Myocyte (in vitro differentiated cells): ENCODE data around the gene SPIRE2. TPM values are rescaled to one million over a fixed set of nuclear protein-coding genes. Genes with fewer than 3 reads are reported as not detected.
"Not testable (repeated sequence)": the region's sequence is repeated elsewhere in the genome, so short reads cannot be mapped to it uniquely, and the experiment has no call there.

Experiments used
- DNase-seq: peaks from one replicate; pipeline ENCODE4 v3.0.0-alpha.2; 2012; ENCODE audit warnings: low read depth
- total RNA-seq: library from RNA; depleted of rRNA; stranded (reverse); fragments of >200 nt; gene quantifications from 2 replicates; pipeline ENCODE4 v1.2.3, GENCODE V29; 2014

SPIRE2 gene
- total RNA-seq, 1 donor from 2014 or later = 2.3 TPM

DNA sequence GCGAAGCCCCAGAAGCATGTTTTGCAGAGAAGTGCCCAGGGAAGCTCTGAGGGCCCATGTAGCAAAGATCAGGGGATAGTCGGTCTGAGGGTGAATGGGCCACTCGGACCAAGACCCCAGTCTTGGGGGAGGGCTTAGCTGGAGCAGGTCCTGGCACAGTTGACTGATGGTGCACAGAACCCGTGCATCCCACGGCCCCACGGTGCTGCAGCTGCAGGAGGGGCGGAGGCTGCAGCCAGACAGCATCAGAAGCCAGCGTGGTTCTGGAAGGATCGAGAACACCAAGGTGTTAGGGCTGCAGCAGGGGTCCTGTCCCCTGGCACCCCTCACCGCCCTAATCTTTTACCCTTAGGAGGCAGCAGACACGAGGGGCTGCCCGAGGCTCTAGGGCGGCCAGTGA is 83.9 kb downstream of the SPIRE2 start:
- DNase-seq = no peak

DNA sequence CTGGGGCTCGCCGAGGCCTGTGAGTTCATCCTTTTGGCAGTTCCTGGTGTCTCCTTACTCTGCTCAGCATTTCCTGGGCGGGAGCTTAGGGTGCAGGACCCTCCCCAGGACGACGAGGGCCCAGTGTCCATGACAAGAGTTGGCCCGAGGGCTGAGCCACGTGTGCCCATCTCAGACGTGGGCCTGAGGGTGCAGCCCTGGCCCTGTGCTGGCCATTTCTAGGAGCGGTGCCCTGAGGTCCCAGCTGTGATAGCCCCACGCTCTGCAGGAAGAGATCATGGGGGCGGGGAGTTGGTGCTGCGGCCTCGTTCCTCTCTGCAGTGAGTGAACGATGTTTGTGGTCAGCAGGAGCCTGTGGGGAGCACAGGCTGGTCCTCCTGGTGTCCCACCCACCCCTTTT is 84.4 kb downstream of the SPIRE2 start:
- no peak for DNase-seq

DNA sequence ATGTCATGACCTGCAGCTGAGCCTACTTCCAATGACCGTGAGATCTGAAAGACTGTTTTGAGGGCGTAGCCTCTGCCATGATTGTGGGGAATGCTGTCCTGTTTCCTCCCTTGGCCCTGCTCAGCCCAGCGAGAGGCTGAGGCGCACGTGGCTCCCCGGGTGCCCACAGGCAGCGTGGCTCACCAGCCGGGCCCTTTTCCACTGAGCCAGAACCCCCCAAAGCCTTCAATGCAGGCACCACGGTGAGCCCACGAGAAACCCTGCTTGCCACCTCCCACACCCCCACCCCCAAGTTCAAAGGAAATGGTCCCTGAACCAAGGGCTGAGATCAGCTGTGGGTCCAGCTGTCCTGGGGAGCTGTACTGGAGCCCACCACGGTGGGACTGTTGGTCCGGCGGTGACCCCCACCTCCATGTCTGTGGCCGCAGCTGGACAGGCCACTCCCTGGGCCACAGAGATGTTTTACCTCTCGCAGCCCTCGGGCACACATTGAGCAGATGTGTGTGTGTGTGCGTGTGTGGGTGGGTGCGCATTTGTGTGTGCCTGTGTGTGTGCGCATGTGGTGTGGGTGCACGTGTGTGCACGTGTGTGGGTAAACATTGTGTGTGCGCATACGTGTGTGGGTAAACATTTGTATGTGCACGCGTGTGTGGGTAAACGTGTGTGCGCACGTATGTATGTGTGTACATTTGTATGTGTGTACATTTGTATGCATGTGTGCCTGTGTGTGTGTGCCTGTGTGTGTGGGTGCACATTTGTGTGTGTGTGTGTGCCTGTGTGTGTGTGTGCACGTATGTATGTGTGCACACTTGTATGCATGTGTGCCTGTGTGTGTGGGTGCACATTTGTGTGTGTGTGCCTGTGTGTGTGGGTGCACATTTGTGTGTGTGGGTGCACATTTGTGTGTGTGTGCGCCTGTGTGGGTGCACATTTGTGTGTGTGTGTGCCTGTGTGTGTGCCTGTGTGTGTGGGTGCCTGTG is 85.4 kb downstream of the SPIRE2 start:
- DNase-seq = no peak

DNA sequence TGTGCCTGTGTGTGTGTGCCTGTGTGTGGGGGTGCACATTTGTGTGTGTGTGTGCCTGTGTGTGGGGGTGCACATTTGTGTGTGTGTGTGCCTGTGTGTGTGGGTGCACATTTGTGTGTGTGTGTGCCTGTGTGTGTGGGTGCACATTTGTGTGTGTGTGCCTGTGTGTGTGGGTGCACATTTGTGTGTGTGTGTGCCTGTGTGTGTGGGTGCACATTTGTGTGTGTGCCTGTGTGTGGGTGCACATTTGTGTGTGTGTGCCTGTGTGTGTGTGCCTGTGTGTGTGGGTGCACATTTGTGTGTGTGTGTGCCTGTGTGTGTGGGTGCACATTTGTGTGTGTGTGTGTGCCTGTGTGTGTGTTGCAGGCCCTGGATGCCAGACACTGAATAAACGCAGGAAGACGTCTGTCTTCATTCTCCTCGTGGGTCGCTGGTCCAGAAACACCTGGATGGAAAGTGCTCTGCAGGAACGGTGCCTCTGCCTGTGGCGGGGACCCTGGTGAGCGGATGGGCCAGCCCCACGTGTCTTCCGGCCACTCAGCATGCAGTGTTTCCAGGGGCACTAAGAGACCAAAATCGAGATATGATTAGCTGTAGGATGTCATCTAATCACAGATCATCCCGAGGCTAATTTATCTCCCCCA is 86.5 kb downstream of the SPIRE2 start:
- not testable (repeated sequence) for DNase-seq

DNA sequence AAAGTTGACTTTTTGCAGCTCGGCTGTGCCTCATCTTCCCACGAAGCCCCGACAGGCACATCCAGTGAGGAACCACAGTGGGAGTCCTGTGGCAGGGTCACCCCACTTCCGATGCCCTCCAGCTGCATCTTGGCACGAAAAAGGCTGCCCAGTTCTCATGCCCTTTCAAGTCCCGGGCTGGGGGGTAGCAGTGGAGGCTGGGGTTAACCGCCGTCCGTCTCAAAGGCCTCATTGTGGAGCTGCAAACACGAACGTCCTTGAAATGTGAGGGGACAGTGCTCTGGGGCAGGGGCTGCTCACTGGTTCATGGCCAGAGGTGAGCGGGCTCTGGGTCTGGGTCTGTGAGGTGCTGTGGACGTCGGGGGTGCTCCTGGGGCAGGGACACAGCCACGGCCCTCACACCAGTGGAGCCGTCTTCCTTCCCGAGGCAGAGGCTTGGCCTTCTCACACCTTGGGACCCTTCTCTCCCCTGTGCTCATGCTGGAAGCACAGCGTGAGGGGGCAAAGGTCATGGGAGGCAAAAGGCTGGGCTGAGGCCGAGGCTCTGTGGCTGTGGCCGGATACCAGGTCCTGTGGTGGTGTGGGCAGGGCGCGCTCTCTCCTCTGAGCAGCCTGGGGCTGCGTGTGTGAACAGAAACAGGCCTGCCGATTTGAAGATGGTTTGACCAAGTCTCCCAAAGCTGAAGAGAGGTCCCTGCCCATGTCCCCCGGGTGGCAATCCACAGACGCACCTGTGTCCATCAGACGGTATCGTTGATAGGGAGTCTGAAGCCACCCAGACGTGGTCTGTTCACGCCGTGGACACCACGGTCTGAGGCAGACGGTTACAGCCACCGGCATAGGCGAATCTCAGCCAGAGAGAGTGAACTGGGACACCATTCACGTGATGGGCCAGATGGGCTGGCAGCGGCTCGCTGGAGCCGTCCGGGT is 87.3 kb downstream of the SPIRE2 start:
- DNase-seq = no peak

DNA sequence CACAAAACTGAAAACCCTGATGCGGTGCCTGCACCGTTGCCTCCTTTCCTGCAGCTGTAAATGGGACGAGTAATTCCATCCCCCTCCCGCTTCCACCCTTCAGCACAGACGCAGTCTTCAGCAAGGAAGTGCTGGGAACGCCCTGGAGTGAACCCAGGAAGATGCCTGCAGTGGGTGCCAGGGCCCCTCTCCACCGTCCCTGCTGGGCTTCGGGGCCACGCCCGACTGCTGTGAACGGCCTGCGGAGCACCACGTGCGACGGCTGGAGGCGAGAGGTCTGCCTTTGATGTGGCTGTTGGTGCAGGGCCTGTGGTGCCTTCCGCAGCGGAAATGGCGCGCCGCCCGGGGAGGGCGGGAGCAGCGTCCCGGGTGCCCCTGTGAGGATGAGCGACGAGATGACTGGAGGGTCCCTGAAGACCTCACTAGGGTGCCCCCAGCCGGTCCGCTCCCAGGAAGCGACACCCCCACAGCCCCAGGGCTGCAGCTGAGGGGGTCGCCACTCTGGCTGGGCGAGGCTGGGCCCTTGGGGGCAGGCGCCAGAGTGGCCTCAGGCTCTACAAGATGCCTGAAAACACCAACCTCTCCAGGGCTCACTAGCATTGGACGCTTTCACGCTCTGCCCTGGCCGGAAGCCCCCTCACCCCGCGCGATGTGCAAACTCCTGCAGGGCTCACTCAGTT is 89.6 kb downstream of the SPIRE2 start:
- DNase-seq = peak; percentile 82

DNA sequence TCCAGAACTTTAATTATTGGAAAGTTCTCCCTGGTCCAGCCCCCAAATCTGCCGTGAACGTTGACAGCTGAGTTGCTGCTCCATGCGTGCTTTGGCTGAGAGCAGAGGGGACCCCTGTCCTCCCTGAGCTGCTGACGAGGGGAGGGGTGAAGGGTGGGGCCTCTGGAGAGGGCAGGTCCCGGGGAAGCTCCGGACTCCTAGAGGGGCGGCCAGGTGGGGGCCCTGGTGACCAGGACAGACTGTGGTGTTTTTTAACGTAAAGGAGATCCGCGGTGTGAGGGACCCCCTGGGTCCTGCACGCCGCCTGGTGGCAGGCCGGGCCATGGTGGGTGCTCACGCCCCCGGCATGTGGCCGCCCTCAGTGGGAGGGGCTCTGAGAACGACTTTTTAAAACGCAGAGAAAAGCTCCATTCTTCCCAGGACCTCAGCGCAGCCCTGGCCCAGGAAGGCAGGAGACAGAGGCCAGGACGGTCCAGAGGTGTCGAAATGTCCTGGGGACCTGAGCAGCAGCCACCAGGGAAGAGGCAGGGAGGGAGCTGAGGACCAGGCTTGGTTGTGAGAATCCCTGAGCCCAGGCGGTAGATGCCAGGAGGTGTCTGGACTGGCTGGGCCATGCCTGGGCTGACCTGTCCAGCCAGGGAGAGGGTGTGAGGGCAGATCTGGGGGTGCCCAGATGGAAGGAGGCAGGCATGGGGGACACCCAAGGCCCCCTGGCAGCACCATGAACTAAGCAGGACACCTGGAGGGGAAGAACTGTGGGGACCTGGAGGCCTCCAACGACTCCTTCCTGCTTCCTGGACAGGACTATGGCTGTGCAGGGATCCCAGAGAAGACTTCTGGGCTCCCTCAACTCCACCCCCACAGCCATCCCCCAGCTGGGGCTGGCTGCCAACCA is 90.4 kb downstream of the SPIRE2 start, which contains the start of gene MC1R:
Gene MC1R (plus strand): TSS at position 410 of the 895 bp plus-strand sequence. CDS start 397 bp downstream, at position 807.
- DNase-seq = no peak

DNA sequence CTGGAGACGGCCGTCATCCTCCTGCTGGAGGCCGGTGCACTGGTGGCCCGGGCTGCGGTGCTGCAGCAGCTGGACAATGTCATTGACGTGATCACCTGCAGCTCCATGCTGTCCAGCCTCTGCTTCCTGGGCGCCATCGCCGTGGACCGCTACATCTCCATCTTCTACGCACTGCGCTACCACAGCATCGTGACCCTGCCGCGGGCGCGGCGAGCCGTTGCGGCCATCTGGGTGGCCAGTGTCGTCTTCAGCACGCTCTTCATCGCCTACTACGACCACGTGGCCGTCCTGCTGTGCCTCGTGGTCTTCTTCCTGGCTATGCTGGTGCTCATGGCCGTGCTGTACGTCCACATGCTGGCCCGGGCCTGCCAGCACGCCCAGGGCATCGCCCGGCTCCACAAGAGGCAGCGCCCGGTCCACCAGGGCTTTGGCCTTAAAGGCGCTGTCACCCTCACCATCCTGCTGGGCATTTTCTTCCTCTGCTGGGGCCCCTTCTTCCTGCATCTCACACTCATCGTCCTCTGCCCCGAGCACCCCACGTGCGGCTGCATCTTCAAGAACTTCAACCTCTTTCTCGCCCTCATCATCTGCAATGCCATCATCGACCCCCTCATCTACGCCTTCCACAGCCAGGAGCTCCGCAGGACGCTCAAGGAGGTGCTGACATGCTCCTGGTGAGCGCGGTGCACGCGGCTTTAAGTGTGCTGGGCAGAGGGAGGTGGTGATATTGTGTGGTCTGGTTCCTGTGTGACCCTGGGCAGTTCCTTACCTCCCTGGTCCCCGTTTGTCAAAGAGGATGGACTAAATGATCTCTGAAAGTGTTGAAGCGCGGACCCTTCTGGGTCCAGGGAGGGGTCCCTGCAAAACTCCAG is 91.5 kb downstream of the SPIRE2 start:
- no peak for DNase-seq

DNA sequence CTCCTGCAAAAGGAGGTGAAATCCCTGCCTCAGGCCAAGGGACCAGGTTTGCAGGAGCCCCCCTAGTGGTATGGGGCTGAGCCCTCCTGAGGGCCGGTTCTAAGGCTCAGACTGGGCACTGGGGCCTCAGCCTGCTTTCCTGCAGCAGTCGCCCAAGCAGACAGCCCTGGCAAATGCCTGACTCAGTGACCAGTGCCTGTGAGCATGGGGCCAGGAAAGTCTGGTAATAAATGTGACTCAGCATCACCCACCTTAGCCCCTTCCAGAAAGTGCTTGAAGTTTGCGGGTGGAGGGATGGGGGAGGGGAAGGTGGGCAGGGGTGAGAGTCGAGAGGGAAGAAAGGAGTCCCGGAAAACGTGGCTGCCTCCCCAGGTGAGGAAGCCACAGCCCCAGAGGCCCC is 92.4 kb downstream of the SPIRE2 start:
- DNase-seq = no peak

Other genes with a start within 250 kb of the SPIRE2 start
- gene DPEP1, start 214.8 kb upstream of the SPIRE2 start, total RNA-seq = not detected in 2 replicates
- 60.6 and 74.7 TPM in 2 replicates for gene CHMP1A, start 170.8 kb upstream of the SPIRE2 start, total RNA-seq
- gene SPATA33, start 170.6 kb upstream of the SPIRE2 start, total RNA-seq = 4.1 and 7.1 TPM in 2 replicates
- gene CDK10, start 141.8 kb upstream of the SPIRE2 start, total RNA-seq = 43.3 and 43.6 TPM in 2 replicates
- 15.0 and 15.4 TPM in 2 replicates for gene SPATA2L, start 126.8 kb upstream of the SPIRE2 start, total RNA-seq
- 10.5 and 10.6 TPM in 2 replicates for gene VPS9D1, start 107.6 kb upstream of the SPIRE2 start, total RNA-seq
- gene ZNF276, start 106.9 kb upstream of the SPIRE2 start, total RNA-seq = 11.3 and 19.8 TPM in 2 replicates
- 3.0 and 4.4 TPM in 2 replicates for gene FANCA, start 11.8 kb upstream of the SPIRE2 start, total RNA-seq
- gene TCF25, start 45.1 kb downstream of the SPIRE2 start, total RNA-seq = 169 and 183 TPM in 2 replicates
- gene MC1R, start 90.4 kb downstream of the SPIRE2 start, total RNA-seq = 3.1 and 4.4 TPM in 2 replicates
- gene TUBB3, start 94.9 kb downstream of the SPIRE2 start, total RNA-seq = 152 and 164 TPM in 2 replicates
- gene DEF8, start 120.3 kb downstream of the SPIRE2 start, total RNA-seq = 92.0 and 94.7 TPM in 2 replicates
- gene DBNDD1, start 191.0 kb downstream of the SPIRE2 start, total RNA-seq = 56.5 and 66.6 TPM in 2 replicates
- gene PRDM7, start 248.9 kb downstream of the SPIRE2 start, total RNA-seq = not detected in 2 replicates